Stimulated activated CD4-positive, alpha-beta T cell treated with anti-CD3 and anti-CD28 coated beads, TNF-alpha, amount 100 ng/mL, for 1 hour (primary cell): ENCODE measurements around the gene NEUROG2.
"Not testable (repeated sequence)": the region's sequence is repeated elsewhere in the genome, so short reads cannot be mapped to it uniquely, and the experiment has no call there.

Experiments
- DNase-seq, 3 donors: peaks; one replicate each; pipeline ENCODE4 v3.0.0-alpha.2; 2020; ENCODE audit warnings: low read depth in 3 of 3, low spot score in 1 of 3

NEUROG2 gene

DNA sequence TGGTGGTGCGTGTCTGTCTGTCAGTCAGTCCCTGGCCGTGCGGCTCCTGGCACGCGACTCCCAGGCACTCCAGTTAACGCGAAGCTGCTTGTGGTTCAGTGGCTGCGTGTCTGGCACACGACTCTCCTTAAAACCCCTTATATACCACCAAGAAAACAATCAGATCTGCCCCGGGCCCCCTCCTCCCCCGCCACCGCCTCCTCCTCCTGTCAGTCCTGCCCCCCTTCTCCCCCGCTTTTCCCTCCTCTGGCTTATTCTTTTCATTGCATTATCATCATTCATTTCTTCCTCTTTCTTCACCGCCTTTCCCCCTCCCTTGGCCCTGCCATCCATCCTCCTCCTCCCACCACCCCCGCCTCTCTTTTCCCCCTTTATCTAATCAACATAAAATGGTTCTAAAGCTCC is at the start of gene NEUROG2:
NEUROG2 (minus strand) TSS at position 115 of the 405 bp plus-strand sequence. CDS start 705 bp downstream, outside the sequence.
- DNase-seq: no peak

DNA sequence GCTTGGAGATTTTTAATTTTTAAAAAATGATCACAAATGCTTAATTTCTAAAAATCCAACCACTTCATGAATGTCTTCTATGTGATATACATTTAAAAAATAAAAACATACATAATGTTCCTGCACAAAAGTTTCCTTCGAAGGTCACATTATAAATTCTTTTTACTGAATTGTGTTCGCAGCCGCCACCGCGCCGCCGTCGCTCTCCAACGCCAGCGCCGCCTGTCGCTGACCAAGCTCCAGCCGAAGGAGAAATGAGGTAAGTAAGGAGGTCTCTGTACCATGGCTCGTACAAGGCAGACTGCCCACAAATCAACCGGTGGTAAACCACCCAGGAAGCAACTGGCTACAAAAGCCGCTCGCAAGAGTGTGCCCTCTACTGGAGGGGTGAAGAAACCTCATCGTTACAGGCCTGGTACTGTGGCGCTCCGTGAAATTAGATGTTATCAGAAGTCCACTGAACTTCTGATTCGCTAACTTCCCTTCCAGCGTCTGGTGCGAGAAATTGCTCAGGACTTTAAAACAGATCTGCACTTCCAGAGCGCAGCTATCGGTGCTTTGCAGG is 48.8 kb upstream of the NEUROG2 start:
- DNase-seq: no peak

DNA sequence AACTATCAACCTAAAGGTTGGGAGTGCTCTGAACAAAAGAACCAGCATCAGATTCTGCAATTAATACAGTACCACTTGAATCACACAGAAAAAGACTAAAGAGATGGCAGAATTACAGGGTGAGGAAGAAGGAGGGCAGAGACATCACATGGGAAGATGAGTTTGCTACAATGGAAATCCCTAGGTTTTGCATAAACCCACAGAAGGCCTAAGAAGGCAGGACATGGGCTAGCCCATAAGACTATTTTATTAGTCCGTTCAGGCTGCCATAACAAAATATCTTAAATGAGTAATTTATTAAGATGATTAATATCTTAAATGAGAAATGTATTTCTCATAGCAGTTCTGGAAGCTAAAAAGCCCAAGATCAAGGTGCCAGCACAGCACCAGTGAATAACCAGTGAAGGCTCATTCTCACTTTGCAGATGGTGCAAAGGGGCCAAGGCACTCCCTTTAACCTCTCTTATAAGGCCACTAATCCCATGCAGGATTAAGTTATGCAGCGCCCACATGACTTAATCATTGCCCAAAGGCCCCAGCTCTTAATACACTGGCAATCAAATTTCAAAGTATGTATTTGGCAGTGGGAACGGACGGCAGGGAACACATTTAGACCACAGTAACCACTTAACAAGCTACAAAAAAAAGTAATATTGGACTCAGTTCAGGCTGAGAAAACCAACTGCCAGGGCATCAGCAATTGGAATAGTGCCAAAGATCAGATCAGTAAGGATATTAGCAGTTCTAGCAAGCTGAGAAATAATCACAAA is 47.6 kb upstream of the NEUROG2 start:
- no peak for DNase-seq

DNA sequence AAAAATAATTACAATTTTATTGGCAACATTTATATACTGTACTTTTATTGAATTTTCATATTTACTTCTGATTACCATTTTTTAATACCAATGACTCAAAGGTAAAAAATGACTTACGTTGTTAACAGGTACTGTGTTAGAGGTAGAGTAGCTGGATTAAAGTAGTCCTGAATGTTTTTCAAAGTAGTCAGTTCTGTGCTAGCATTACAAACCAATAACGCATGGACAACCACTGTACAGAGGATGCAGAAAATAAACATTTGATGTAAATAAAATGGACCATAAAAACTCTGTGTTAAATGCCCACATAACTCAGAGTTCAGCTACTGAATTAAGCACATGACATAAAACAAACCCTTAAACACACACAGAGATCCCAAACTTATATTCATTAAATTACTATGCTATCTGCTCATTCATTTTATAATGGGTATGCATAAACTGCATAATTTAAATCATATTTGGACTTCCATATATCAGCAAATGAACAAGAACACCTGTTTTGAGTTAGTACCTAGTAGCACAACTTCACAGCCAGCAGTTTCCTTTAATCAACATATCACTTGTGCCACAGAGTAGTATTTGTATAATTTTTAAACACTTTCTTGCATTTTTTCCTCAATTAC is 46.4 kb upstream of the NEUROG2 start:
- DNase-seq: no peak

GRCh38 chr4:112560084-112560483 is 44.1 kb upstream of the NEUROG2 start:
- no peak for DNase-seq

DNA sequence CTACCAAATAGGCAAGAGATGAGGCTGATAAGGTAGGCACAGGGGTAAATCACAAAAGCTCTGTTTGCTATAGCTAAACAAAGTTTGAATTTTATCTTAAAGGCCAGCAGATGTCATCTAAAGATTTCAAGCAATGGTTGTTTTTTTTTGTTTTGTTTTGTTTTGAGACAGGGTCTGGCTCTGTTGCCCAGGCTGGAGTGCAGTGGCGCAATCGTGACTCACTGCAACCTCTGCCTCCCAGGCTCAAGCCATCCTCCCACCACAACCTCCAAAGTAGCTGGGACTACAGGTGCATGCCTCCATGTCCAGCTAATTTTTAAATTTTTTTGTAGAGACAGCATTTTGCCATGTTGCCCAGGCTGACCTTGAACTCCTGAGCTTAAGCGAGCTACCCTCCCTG is 43.1 kb upstream of the NEUROG2 start:
- DNase-seq: no peak

DNA sequence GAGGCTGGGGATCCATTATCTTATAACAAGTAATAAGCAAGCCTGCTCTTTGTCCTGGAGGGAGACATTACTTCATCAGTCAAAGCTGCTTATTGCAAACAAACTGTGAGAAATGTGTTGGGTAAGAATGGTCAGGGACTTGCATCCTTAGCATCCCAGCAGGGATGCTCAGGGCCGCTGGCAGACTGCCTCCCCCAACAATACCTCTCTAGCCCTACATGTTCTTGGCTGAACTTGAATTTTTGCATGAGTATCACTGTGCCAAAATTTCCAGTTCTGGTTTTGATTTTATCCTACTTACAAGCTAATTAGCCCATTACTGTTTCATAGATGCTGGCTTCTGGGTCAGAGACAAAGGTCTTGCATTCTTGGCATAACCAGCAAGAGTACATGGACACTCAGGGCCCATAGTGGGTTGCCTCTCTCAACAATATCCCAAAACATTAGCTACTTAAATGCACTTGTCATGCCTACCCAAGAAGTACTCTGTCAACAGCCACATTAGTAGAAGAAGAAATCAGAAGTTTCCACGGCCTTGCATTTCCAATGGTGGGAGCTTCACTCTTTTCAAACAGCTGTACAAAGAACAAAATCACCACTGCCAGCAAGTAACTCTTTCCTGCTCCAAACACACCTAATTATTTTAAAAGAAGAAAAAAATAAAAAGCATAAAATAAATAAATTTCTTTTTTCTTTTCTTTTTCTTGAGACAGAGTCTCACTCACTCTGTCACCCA is 41.9 kb upstream of the NEUROG2 start:
- no peak for DNase-seq

GRCh38 chr4:112554271-112554670 is 38.3 kb upstream of the NEUROG2 start:
- DNase-seq: not testable (repeated sequence)

- no peak for DNase-seq
Observed at GRCh38 chr4:112552668-112553067, 36.7 kb upstream of the NEUROG2 start.

GRCh38 chr4:112550728-112551127 is 34.7 kb upstream of the NEUROG2 start:
- no peak for DNase-seq

DNA sequence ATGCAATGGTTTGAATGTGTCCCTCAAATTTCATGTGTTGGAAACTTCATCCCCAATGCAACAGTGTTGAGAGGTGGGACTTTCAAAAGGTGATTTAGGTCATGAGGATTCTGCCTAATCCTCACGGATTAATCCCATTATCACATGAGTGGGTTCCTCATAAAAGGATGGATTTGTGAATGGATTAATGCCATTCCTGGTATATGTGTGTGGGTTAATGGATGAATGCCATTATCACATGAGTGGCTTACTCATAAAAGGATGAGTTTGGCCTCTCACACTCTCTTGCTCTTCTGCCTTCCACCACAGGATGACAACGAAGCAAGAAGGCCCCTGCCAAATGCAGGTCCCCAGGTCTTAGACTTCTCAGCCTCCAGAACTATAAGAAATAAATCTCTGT is 30.5 kb upstream of the NEUROG2 start:
- DNase-seq: no peak

- DNase-seq: no peak
Observed at GRCh38 chr4:112545346-112545745, 29.4 kb upstream of the NEUROG2 start.

DNA sequence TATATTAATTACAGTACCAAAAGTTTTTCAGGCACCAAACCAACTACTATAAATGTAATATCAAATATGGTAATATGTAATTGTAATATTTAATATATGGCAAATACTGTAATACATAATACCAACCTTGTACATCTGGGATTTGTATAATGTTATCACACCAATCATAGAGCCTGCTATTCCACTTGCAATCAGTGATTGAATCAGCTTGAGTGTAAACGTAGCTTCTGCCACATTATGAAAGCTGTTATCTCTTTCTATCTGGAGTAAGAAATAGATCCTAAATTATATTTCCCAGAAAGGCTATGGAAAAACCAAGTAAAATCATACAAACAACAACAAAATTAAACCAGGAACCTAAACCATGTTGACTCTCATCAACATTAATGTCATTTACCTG is 24.7 kb upstream of the NEUROG2 start:
- no peak for DNase-seq

- DNase-seq: no peak
Observed at GRCh38 chr4:112536123-112536522, 20.1 kb upstream of the NEUROG2 start.

DNA sequence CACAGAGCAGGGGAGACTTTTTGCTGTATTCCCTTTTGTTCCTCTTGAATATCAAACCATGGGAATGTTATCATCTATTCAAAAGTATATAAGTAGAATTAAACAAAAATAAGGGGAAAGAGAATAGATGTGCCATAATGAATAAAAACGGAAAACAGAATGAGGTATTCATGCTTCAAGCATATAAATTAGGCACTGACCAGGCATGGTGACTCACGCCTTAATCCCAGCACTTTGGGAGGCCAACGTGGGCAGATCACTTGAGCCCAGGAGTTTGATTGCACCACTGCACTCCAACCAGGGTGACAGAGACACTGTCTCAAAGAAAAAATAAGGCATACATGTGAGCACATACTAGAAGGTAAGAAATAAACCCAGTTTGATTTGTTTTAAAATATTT is 16.3 kb upstream of the NEUROG2 start:
- DNase-seq: no peak

DNA sequence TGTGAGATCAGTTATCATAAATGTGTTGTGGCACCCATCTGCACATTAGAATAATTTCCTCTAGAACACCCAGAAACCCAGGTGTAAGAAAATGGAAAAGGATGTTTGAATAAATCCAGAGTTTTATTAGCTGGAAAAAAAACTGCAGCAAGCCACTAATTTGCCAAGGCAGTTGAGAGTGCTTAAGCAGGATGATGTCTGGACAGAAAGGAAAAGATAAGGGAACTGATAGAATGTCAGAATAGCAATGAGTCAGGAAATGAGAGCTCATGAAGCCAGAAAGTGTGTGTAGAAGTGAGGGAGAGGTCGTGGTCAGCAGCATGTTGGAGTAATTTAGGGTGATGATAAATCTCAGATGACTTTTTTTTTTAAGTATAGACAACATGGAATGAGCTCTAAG is 15.2 kb upstream of the NEUROG2 start:
- DNase-seq: no peak

DNA sequence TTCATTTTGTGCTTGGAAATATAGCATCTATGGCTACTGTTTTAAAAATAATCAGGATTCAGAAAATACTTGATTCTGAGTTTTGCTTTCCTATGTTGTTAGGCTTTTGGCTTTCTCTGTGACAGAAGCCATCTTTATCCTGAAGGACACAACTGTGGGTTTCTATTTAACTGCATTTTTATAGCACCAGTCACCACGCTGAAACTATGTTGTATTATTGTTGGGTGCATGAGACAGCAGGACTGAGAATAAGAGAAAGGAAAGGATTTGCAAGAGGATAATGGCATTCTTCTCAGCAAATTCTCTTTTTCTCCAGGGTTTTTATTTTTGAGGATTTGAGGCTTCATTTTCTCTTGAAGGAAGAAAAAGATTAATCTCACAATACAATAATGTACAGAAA is 10.1 kb upstream of the NEUROG2 start:
- no peak for DNase-seq

DNA sequence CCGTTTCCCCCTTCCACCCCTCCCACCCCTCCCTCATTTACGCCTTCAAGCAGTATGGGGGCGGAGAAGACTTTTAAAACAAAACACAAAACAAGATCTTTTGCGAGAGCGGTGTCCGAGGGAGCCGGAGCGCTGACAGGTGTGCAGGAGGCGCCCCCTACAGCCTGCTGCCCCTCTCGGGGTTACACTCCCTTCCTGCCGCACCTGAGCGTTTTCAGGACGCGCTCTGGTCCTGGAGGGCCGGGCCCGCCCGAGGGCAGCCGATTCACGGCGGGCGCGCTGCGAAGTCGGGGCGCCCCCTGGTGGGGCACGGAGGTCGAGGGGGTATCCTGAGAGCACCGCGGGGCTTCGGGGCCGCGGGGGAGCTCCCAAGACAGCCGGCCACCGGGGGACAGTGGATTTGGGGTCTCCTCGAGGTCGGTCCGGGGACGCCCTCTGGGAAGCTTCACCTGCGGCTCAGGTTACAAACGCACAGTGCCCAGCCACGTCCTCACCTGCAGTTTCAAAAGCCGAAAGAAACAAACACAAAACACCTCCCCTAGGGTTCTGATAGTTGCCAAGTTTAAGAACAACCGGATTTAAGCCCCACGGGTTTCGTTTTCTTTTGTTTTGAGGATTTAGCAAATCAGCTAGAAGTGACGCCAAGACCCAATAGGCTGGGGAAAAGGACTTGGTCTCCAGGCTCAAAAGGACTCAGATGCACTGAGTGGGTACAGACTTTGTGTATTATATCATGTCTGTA is 8.0 kb upstream of the NEUROG2 start:
- peak; percentile 29 to 68 (median 51) for DNase-seq

DNA sequence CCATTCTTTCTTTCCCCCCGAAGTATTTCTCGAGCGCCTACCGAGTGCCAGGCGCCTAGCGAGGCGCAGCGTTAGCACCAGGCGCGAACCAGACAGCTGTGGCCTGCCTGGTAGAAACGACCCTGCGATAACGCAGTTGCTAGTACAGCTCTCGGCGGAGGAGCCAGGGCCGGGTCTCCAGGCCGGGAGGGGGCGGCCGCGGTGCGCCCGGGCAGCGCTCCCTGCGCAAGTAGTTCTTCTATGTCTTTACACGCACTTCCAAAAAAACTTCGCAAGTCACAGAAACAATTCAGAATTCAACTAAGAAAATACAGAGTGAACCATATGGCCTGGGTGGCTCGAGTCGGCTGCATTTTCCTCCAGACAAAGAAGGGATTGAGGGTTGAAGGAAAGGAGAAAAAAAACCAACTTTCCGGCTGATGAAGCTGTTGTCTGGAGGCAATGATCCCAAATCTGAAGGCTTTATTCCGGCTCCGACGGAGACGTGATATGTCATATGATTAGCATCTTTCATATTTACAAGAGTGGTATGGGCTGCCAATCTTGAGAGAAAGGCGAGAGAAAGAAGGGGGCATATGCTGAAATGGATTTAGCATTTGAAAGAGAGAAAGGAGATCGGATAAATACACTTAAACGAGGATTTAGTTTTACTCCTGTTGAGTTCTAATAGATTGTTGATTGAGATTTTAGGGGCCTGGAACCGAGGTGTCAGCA is 7.2 kb upstream of the NEUROG2 start:
- DNase-seq: no peak

GRCh38 chr4:112522431-112522830 is 6.5 kb upstream of the NEUROG2 start:
- not testable (repeated sequence) for DNase-seq
